HCT116 (cell line): ENCODE data around the gene SETD1A.

Source experiments
- CEBPB ChIP-seq: IDR thresholded peaks from 2 replicates; pipeline ENCODE4 v1.6.1; 2012; ENCODE audit warnings: low read depth
- EZH2 ChIP-seq: fragments of 200-600 bp; sonication (generic); IDR thresholded peaks from 2 replicates; pipeline ENCODE4 v1.6.1; 2017; ENCODE audit warnings: antibody characterized with exemption, mixed run types
- EZH2phosphoT487 ChIP-seq: fragments of 200-600 bp; IDR thresholded peaks from 2 replicates; pipeline ENCODE4 v1.6.1; 2018; ENCODE audit warnings: antibody characterized with exemption, borderline replicate concordance
- JUND ChIP-seq: IDR thresholded peaks from 2 replicates; pipeline ENCODE4 v1.6.1; 2012
- POLR2A ChIP-seq: IDR thresholded peaks from 2 replicates; pipeline ENCODE4 v1.7.0; 2011; ENCODE audit warnings: borderline replicate concordance; ENCODE audit not compliant: insufficient read depth, insufficient read length; ENCODE audit errors: extremely low read depth
- POLR2AphosphoS5 ChIP-seq: IDR thresholded peaks from 2 replicates; pipeline ENCODE4 v1.6.1; 2011; ENCODE audit warnings: mild to moderate bottlenecking, low read depth, low read length, moderate library complexity
- SP1 ChIP-seq: IDR thresholded peaks from 2 replicates; pipeline ENCODE4 v1.6.1; 2012; ENCODE audit warnings: low read depth
- TCF7L2 ChIP-seq: IDR thresholded peaks from 2 replicates; pipeline ENCODE4 v1.7.0; 2011; ENCODE audit warnings: borderline replicate concordance, inconsistent platforms; ENCODE audit not compliant: insufficient read depth, insufficient read length; ENCODE audit errors: extremely low read depth
- TF ChIP-seq, protein P1 (sequence below), 3 experiments: fragments of 200-600 bp in 1 of 3; sonication (generic) in 1 of 3; IDR thresholded peaks in 2 of 3; conservative IDR thresholded peaks in 1 of 3; 2 replicates each; pipeline ENCODE4 v1.5.1; 2012 to 2017; ENCODE audit warnings: low read depth in 2 of 3, low read length in 2 of 3, antibody characterized with exemption in 1 of 3, borderline replicate concordance in 1 of 3, control low read depth in 1 of 3, mild to moderate bottlenecking in 1 of 3, mixed read lengths in 1 of 3, mixed run types in 1 of 3, moderate library complexity in 1 of 3; ENCODE audit not compliant: insufficient read depth in 1 of 3
- TF ChIP-seq, protein P2 (sequence below): IDR thresholded peaks from 2 replicates; pipeline ENCODE4 v1.6.1; 2012

- TF ChIP-seq, protein P1, sequence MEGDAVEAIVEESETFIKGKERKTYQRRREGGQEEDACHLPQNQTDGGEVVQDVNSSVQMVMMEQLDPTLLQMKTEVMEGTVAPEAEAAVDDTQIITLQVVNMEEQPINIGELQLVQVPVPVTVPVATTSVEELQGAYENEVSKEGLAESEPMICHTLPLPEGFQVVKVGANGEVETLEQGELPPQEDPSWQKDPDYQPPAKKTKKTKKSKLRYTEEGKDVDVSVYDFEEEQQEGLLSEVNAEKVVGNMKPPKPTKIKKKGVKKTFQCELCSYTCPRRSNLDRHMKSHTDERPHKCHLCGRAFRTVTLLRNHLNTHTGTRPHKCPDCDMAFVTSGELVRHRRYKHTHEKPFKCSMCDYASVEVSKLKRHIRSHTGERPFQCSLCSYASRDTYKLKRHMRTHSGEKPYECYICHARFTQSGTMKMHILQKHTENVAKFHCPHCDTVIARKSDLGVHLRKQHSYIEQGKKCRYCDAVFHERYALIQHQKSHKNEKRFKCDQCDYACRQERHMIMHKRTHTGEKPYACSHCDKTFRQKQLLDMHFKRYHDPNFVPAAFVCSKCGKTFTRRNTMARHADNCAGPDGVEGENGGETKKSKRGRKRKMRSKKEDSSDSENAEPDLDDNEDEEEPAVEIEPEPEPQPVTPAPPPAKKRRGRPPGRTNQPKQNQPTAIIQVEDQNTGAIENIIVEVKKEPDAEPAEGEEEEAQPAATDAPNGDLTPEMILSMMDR (IDR thresholded peaks at IDR 0.05 in 2 of 3, conservative IDR thresholded peaks at IDR 0.05 in 1 of 3; ENCODE audit: borderline replicate concordance in 1 of 3, insufficient read depth in 1 of 3, low read depth in 2 of 3, low read length in 2 of 3): no peak
- TF ChIP-seq SP1: no peak
- TF ChIP-seq TCF7L2: no peak
- no peak for TF ChIP-seq EZH2phosphoT487
- TF ChIP-seq EZH2: no peak
- no peak for TF ChIP-seq CEBPB
- no peak for TF ChIP-seq POLR2A
- TF ChIP-seq JUND: no peak
- TF ChIP-seq POLR2AphosphoS5: no peak
- TF ChIP-seq, protein P2, sequence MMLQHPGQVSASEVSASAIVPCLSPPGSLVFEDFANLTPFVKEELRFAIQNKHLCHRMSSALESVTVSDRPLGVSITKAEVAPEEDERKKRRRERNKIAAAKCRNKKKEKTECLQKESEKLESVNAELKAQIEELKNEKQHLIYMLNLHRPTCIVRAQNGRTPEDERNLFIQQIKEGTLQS: no peak
These were observed 38.4 kb downstream of the SETD1A start for GRCh38 chr16:30995927-30996323.
